Spleen (tissue), 11 donors: ENCODE results near the gene BRSK2. TPM values are rescaled to one million over a fixed set of nuclear protein-coding genes. Genes with fewer than 3 reads are reported as not detected.

ENCODE experiments used
- DNase-seq: peaks from one replicate; pipeline ENCODE4 v3.0.0-alpha.2; 2020
- H3K27ac ChIP-seq, 8 donors: fragments of 200-600 bp; sonication (generic) in 7 of 8; 1 replicate in 4 of 8; 2 replicates in 4 of 8; pipeline versions ENCODE4 v1.5.0 to v1.8.0; 2016 to 2021; ENCODE audit warnings: inconsistent platforms in 4 of 8, mild to moderate bottlenecking in 4 of 8, moderate library complexity in 1 of 8
- H3K27me3 ChIP-seq, 7 donors: fragments of 200-600 bp; sonication (generic) in 6 of 7; replicated peaks in 1 of 7; 1 replicate in 4 of 7; 2 replicates in 3 of 7; pipeline versions ENCODE4 v1.5.0 to v1.8.0; 2016 to 2021; ENCODE audit warnings: inconsistent platforms in 3 of 7, mild to moderate bottlenecking in 1 of 7
- H3K36me3 ChIP-seq, 6 donors: fragments of 200-600 bp; sonication (generic) in 5 of 6; 1 replicate in 4 of 6; 2 replicates in 2 of 6; pipeline versions ENCODE4 v1.5.0 to v1.8.0; 2016 to 2021; ENCODE audit warnings: inconsistent platforms in 2 of 6
- H3K4me1 ChIP-seq, 6 donors: fragments of 200-600 bp; sonication (generic) in 5 of 6; 1 replicate in 3 of 6; 2 replicates in 3 of 6; pipeline versions ENCODE4 v1.5.0 to v1.8.0; 2016 to 2021; ENCODE audit warnings: inconsistent platforms in 3 of 6
- H3K4me3 ChIP-seq, 8 donors: fragments of 200-600 bp; sonication (generic) in 7 of 8; 1 replicate in 4 of 8; 2 replicates in 4 of 8; pipeline versions ENCODE4 v1.5.0 to v1.8.0; 2016 to 2021; ENCODE audit warnings: inconsistent platforms in 4 of 8, mild to moderate bottlenecking in 4 of 8, moderate library complexity in 2 of 8
- H3K9me3 ChIP-seq, 8 donors: fragments of 200-600 bp; sonication (generic) in 7 of 8; 1 replicate in 4 of 8; 2 replicates in 4 of 8; pipeline versions ENCODE4 v1.5.0 to v1.8.0; 2016 to 2021; ENCODE audit warnings: inconsistent platforms in 4 of 8
- CTCF ChIP-seq, 11 experiments: fragments of 200-600 bp in 7 of 11; fragments of 450-650 bp in 4 of 11; sonication (generic) in 4 of 11; IDR thresholded peaks in 8 of 11; conservative IDR thresholded peaks in 3 of 11; 1 replicate in 7 of 11; 2 replicates in 4 of 11; pipeline versions ENCODE4 v1.4.0 to v1.8.0; 2016 to 2021; ENCODE audit warnings: antibody characterized with exemption in 11 of 11, inconsistent platforms in 4 of 11, mild to moderate bottlenecking in 1 of 11
- POLR2A ChIP-seq, 3 donors: fragments of 450-650 bp; IDR thresholded peaks; one replicate each; pipeline ENCODE4 v1.5.1; 2017; ENCODE audit warnings: antibody characterized with exemption in 3 of 3, mild to moderate bottlenecking in 1 of 3
- POLR2AphosphoS5 ChIP-seq, 3 donors: sonication (generic); formaldehyde crosslinking; IDR thresholded peaks; one replicate each; pipeline ENCODE4 v1.5.1; 2017; ENCODE audit warnings: antibody characterized with exemption in 3 of 3
- WGBS, 5 donors: extraction: QIAGEN DNeasy Blood & Tissue Kit in 3 of 5; methylation state at CpG; one replicate each; pipeline versions ENCODE4 v1.1.5 to v1.1.7; 2013 to 2018; 5-methylcytosine and 5-hydroxymethylcytosine counted together
- intact Hi-C: fragments of 100-400 bp; cut with DNase I; formaldehyde crosslinking; loops from one replicate; pipeline ENCODE4 v1.15.0; 2023; ENCODE audit warnings: low total_unique reads
- polyA plus RNA-seq, 3 donors: library from polyadenylated mRNA; stranded (reverse); fragments of 200-250 nt; gene quantifications; one replicate each; pipeline ENCODE4 v1.2.1, GENCODE V29; 2013
- total RNA-seq, 7 donors: library from RNA; depleted of rRNA in 3 of 7; stranded (reverse); fragments of >200 nt in 3 of 7; fragmentation: NEBNext Ultra II Directional in 4 of 7; extraction: Animal tissue kit (Norgen Biotek cat#: 25700) in 4 of 7; gene quantifications; one replicate each; pipeline versions ENCODE4 v1.1.0 to v1.2.1, GENCODE V29; 2016 to 2021
- donor health status: healthy with polysubstance abuse.
- donor health status: DM: no; HTN: no; CAD: no; lungs with moderate emphysema.
- donor health status: DM: no; HTN: no; CAD: no.
- donor health status: Bipolar disorder and iron deficiency.
- donor health status: healthy.
- donor health status: DM: no; HTN: no; CAD: no.
- donor health status: DM: yes; HTN: yes; CAD: no.

Gene BRSK2
- total and polyA plus RNA-seq, 10 donors = 0.17 to 1.5 (median 0.42) TPM

- 83 to 90% (median 86%) methylated on average over 23 to 38 of the region's 38 CpGs for WGBS, 5 donors
- Histone ChIP-seq H3K4me1 (no peaks in the 10 kb centered on the region), H3K27me3 (peaks cover 0 to 34% (median 0%) of the 10 kb centered on the region in 7 donors), H3K27ac (no peak overlapping the region), H3K36me3 (no peaks in the 10 kb centered on the region), H3K4me3 (no peak overlapping the region), H3K9me3 (peaks cover 0 to 27% (median 20%) of the 10 kb centered on the region in 8 donors)
- intact Hi-C loops = no loop called here
- TF ChIP-seq POLR2AphosphoS5 (IDR thresholded peaks at IDR 0.05) (no peak), CTCF (IDR thresholded peaks at IDR 0.05 in 8 of 11, conservative IDR thresholded peaks at IDR 0.05 in 3 of 11) (no peak), POLR2A (IDR thresholded peaks at IDR 0.05) (no peak)
- no peak for DNase-seq
Observed at GRCh38 chr11:1370186-1371025, 19.3 kb upstream of the BRSK2 start.

GRCh38 chr11:1371026-1371325 lies 18.8 kb upstream of the BRSK2 start:
- intact Hi-C loops = no loop called here
- Histone ChIP-seq H3K27ac (no peak overlapping the region), H3K27me3 (peaks cover 0 to 34% (median 0%) of the 10 kb centered on the region in 7 donors), H3K36me3 (no peaks in the 10 kb centered on the region), H3K4me1 (no peaks in the 10 kb centered on the region), H3K9me3 (peaks cover 0 to 21% (median 14%) of the 10 kb centered on the region in 8 donors), H3K4me3 (no peak overlapping the region)
- WGBS, 5 donors = 88 to 94% (median 90%) methylated on average over 8 to 11 of the region's 11 CpGs
- DNase-seq = no peak
- TF ChIP-seq POLR2AphosphoS5 (IDR thresholded peaks at IDR 0.05) = no peak
- no peak for TF ChIP-seq CTCF (IDR thresholded peaks at IDR 0.05 in 8 of 11, conservative IDR thresholded peaks at IDR 0.05 in 3 of 11)
- TF ChIP-seq POLR2A (IDR thresholded peaks at IDR 0.05) = no peak

DNA sequence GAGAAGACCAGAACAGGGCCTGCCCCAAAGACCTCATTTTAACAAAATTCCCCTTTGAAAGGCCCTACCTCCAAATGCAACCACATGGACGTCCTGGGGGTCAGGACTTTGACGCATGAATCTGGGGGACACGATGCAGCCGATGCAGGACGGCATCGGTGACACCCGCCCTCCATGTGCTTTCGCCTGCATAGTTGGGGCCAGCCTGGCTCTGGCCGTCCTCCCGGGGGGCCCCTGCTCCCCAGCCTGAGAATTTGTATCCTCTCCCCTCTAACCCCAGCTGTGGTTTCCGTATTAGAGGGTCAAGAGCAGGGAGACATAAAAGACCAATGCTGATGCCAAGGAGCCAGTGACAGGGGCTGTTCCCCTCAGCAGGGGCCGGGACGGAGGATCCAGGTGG lies 18.4 kb upstream of the BRSK2 start:
- Histone ChIP-seq H3K4me3 (no peak overlapping the region), H3K4me1 (no peaks in the 10 kb centered on the region), H3K27ac (no peak overlapping the region), H3K27me3 (peaks cover 0 to 34% (median 0%) of the 10 kb centered on the region in 7 donors), H3K9me3 (peaks cover 0 to 17% (median 10%) of the 10 kb centered on the region in 8 donors), H3K36me3 (no peaks in the 10 kb centered on the region)
- TF ChIP-seq CTCF (IDR thresholded peaks at IDR 0.05 in 8 of 11, conservative IDR thresholded peaks at IDR 0.05 in 3 of 11) = no peak
- TF ChIP-seq POLR2AphosphoS5 (IDR thresholded peaks at IDR 0.05) = no peak
- TF ChIP-seq POLR2A (IDR thresholded peaks at IDR 0.05) = no peak
- WGBS, 5 donors = 88 to 92% (median 90%) methylated on average over 7 to 13 of the region's 13 CpGs
- intact Hi-C loops = no loop called here
- DNase-seq = no peak

GRCh38 chr11:1371836-1372465 lies 17.8 kb upstream of the BRSK2 start:
- no peak for DNase-seq
- intact Hi-C loops = no loop called here
- H3K27ac ChIP-seq = no peak overlapping the region

More at GRCh38 chr11:1371836-1372465, 17.8 kb upstream of the BRSK2 start:
- 81 to 92% (median 84%) methylated on average over 18 to 26 of the region's 26 CpGs for WGBS, 5 donors
- Histone ChIP-seq H3K36me3 (no peaks in the 10 kb centered on the region), H3K9me3 (peaks cover 0 to 11% (median 4%) of the 10 kb centered on the region in 8 donors), H3K27me3 (peaks cover 0 to 34% (median 0%) of the 10 kb centered on the region in 7 donors), H3K4me3 (no peak overlapping the region), H3K4me1 (no peaks in the 10 kb centered on the region)
- no peak for TF ChIP-seq POLR2A (IDR thresholded peaks at IDR 0.05)
- no peak for TF ChIP-seq POLR2AphosphoS5 (IDR thresholded peaks at IDR 0.05)
- no peak for TF ChIP-seq CTCF (IDR thresholded peaks at IDR 0.05 in 8 of 11, conservative IDR thresholded peaks at IDR 0.05 in 3 of 11)
